GM18951 (cell line): ENCODE measurements around the gene PLEKHA6.

Source experiments
- POLR2A ChIP-seq: IDR thresholded peaks from 4 replicates; pipeline ENCODE4 v1.6.1; 2011; ENCODE audit warnings: mild to moderate bottlenecking; ENCODE audit not compliant: insufficient read length, insufficient read depth; ENCODE audit errors: extremely low read depth
- in situ Hi-C: fragments of 300-500 bp; cut with MboI; formaldehyde crosslinking; loops from one replicate; pipeline ENCODE4 v1.12.0; 2022; ENCODE audit warnings: low sequenced_read_pairs, mixed read lengths, inconsistent platforms; ENCODE audit not compliant: unreplicated experiment

Gene PLEKHA6

GRCh38 chr1:204396015-204396583 is 36.4 kb upstream of the PLEKHA6 start:
- TF ChIP-seq POLR2A = no peak
- in situ Hi-C loops = no loop called here

- TF ChIP-seq POLR2A = no peak
Observed at GRCh38 chr1:204391629-204392028, 31.9 kb upstream of the PLEKHA6 start.

GRCh38 chr1:204390751-204391466 is 31.2 kb upstream of the PLEKHA6 start:
- no peak for TF ChIP-seq POLR2A
- in situ Hi-C loops = no loop called here

More at GRCh38 chr1:204391629-204392028, 31.9 kb upstream of the PLEKHA6 start:
- in situ Hi-C loops = no loop called here

GRCh38 chr1:204385727-204386126 is 26.0 kb upstream of the PLEKHA6 start:
- in situ Hi-C loops = no loop called here
- no peak for TF ChIP-seq POLR2A

- in situ Hi-C loops = no loop called here
- no peak for TF ChIP-seq POLR2A
Observed at GRCh38 chr1:204384636-204385352, 25.1 kb upstream of the PLEKHA6 start.

GRCh38 chr1:204383163-204383904 is 23.6 kb upstream of the PLEKHA6 start:
- in situ Hi-C loops = no loop called here
- no peak for TF ChIP-seq POLR2A

- TF ChIP-seq POLR2A = no peak
- in situ Hi-C loops = no loop called here
Observed at GRCh38 chr1:204382714-204383083, 23.0 kb upstream of the PLEKHA6 start.

- TF ChIP-seq POLR2A = no peak
- in situ Hi-C loops = no loop called here
Observed at GRCh38 chr1:204380293-204380831, 20.6 kb upstream of the PLEKHA6 start.

- no peak for TF ChIP-seq POLR2A
- in situ Hi-C loops = loop anchor here (10.0 kb wide), 1 partner anchor 213 kb away; the partner anchor contains the start of gene REN
Observed at GRCh38 chr1:204377800-204378668, 18.3 kb upstream of the PLEKHA6 start.

- TF ChIP-seq POLR2A = no peak
- in situ Hi-C loops = loop anchor here (10.0 kb wide), 1 partner anchor 212 kb away; the partner anchor contains the start of gene REN
Observed at GRCh38 chr1:204376919-204377799, 17.4 kb upstream of the PLEKHA6 start.

- in situ Hi-C loops = loop anchor here (10.0 kb wide), 1 partner anchor 212 kb away; the partner anchor contains the start of gene REN
- no peak for TF ChIP-seq POLR2A
Observed at GRCh38 chr1:204376465-204376864, 16.7 kb upstream of the PLEKHA6 start.
